SU-DHL-6 (cell line): ENCODE results near the gene CCDC187.

Experiments used
- H2AFZ ChIP-seq: fragments of 200-600 bp; sonication (generic); 2 replicates; pipeline ENCODE4 v1.6.1; 2014; ENCODE audit warnings: low read depth, mild to moderate bottlenecking, moderate library complexity, mixed read lengths, antibody characterized with exemption, low read length; ENCODE audit not compliant: severe bottlenecking
- H3F3A ChIP-seq: fragments of 200-600 bp; shearing (Covaris generic); 2 replicates; pipeline ENCODE4 v1.6.0; 2016; ENCODE audit warnings: antibody characterized with exemption, mild to moderate bottlenecking; ENCODE audit not compliant: insufficient read depth
- H3K27ac ChIP-seq: fragments of 200-600 bp; sonication (generic); 2 replicates; pipeline ENCODE4 v1.5.1; 2016; ENCODE audit warnings: low read depth, mild to moderate bottlenecking, low read length, moderate library complexity, mixed read lengths
- H3K27me3 ChIP-seq: fragments of 200-600 bp; sonication (generic), shearing (Covaris generic); 2 replicates; pipeline ENCODE4 v1.6.0; 2014; ENCODE audit warnings: mild to moderate bottlenecking, low read length
- H3K36me3 ChIP-seq: fragments of 200-600 bp; sonication (generic); 2 replicates; pipeline ENCODE4 v1.6.1; 2014; ENCODE audit warnings: mild to moderate bottlenecking, low read length, mixed read lengths
- H3K4me2 ChIP-seq: fragments of 300-600, 200-600 bp; shearing (Covaris generic), sonication (generic); 2 replicates; pipeline ENCODE4 v1.6.0; 2014; ENCODE audit warnings: low read length, low read depth, mild to moderate bottlenecking; ENCODE audit not compliant: poor library complexity, severe bottlenecking
- H3K4me3 ChIP-seq: fragments of 200-600 bp; sonication (generic); 2 replicates; pipeline ENCODE4 v1.5.1; 2014; ENCODE audit warnings: antibody characterized with exemption, low read length, mild to moderate bottlenecking, mixed read lengths; ENCODE audit not compliant: insufficient read depth, poor library complexity, severe bottlenecking
- H3K79me2 ChIP-seq: fragments of 200-600 bp; sonication (generic); 2 replicates; pipeline ENCODE4 v1.6.1; 2014; ENCODE audit warnings: mild to moderate bottlenecking, low read length, moderate library complexity; ENCODE audit not compliant: insufficient read depth
- H3K9ac ChIP-seq: fragments of 200-600 bp; sonication (generic); 2 replicates; pipeline ENCODE4 v1.7.0; 2014; ENCODE audit warnings: mild to moderate bottlenecking, low read length
- H3K9me2 ChIP-seq: fragments of 200-600 bp; sonication (generic); replicated peaks from 2 replicates; pipeline ENCODE4 v1.6.1; 2014; ENCODE audit warnings: low read length; ENCODE audit not compliant: insufficient read depth
- H3K9me3 ChIP-seq: fragments of 200-600 bp; sonication (generic); 2 replicates; pipeline ENCODE4 v1.6.1; 2014; ENCODE audit warnings: low read length, mixed read lengths; ENCODE audit not compliant: insufficient read depth
- H4K20me1 ChIP-seq: fragments of 200-600 bp; sonication (generic); 2 replicates; pipeline ENCODE4 v1.6.1; 2014; ENCODE audit warnings: low read depth, mild to moderate bottlenecking, antibody characterized with exemption, low read length, moderate library complexity, mixed read lengths
- CTCF ChIP-seq: fragments of 200-600 bp; sonication (generic); IDR thresholded peaks from one replicate; pipeline ENCODE4 v1.5.1; 2017; ENCODE audit warnings: antibody characterized with exemption, mild to moderate bottlenecking, low read length, moderate library complexity; ENCODE audit not compliant: insufficient read depth, poor library complexity, severe bottlenecking
- EZH2phosphoT487 ChIP-seq: fragments of 200-600 bp; sonication (generic), shearing (Covaris generic); conservative IDR thresholded peaks from 2 replicates; pipeline ENCODE4 v1.6.1; 2018; ENCODE audit warnings: mild to moderate bottlenecking, antibody characterized with exemption, low read length, moderate library complexity, mixed read lengths

The CCDC187 gene

GRCh38 chr9:136260521-136260920 is 43.4 kb downstream of the CCDC187 start:
- no peaks in the 10 kb centered on the region for H3K9me3 ChIP-seq
- no peaks in the 10 kb centered on the region for H3K79me2 ChIP-seq
- TF ChIP-seq CTCF = no peak
- TF ChIP-seq EZH2phosphoT487 = no peak
- H2AFZ ChIP-seq = no peak overlapping the region
- H3K36me3 ChIP-seq = no peaks in the 10 kb centered on the region
- H3K4me2 ChIP-seq = no peak overlapping the region
- H3K4me3 ChIP-seq = no peak overlapping the region
- no peaks in the 10 kb centered on the region for H3K9me2 ChIP-seq
- no peaks in the 10 kb centered on the region for H3F3A ChIP-seq
- H3K27me3 ChIP-seq = no peaks in the 10 kb centered on the region
- no peak overlapping the region for H3K9ac ChIP-seq
- no peak overlapping the region for H3K27ac ChIP-seq
- H4K20me1 ChIP-seq = no peaks in the 10 kb centered on the region

- H3K9me3 ChIP-seq = no peaks in the 10 kb centered on the region
- no peak overlapping the region for H3K4me3 ChIP-seq
- H3K4me2 ChIP-seq = no peak overlapping the region
- H2AFZ ChIP-seq = no peak overlapping the region
- no peaks in the 10 kb centered on the region for H3K27me3 ChIP-seq
- H3K27ac ChIP-seq = no peak overlapping the region
- H3F3A ChIP-seq = no peaks in the 10 kb centered on the region
- no peaks in the 10 kb centered on the region for H3K36me3 ChIP-seq
- H4K20me1 ChIP-seq = no peaks in the 10 kb centered on the region
- no peak overlapping the region for H3K9ac ChIP-seq
- H3K9me2 ChIP-seq = no peaks in the 10 kb centered on the region
- no peaks in the 10 kb centered on the region for H3K79me2 ChIP-seq
- TF ChIP-seq CTCF (no peak), EZH2phosphoT487 (no peak)
Observed at GRCh38 chr9:136259836-136260235, 44.1 kb downstream of the CCDC187 start.

- Histone ChIP-seq H3K27ac (no peak overlapping the region), H3K9me3 (no peaks in the 10 kb centered on the region), H3K9me2 (no peaks in the 10 kb centered on the region), H3K4me2 (no peak overlapping the region), H3K27me3 (no peaks in the 10 kb centered on the region), H3K79me2 (no peaks in the 10 kb centered on the region), H4K20me1 (no peaks in the 10 kb centered on the region), H3F3A (no peaks in the 10 kb centered on the region), H3K4me3 (no peak overlapping the region), H3K9ac (no peak overlapping the region), H2AFZ (no peak overlapping the region), H3K36me3 (no peaks in the 10 kb centered on the region)
- no peak for TF ChIP-seq EZH2phosphoT487
- no peak for TF ChIP-seq CTCF
Observed at GRCh38 chr9:136259517-136259813, 44.4 kb downstream of the CCDC187 start.
